NCI-H2029 (cell line): ENCODE results near the gene MTRF1L.
"Not testable (repeated sequence)": the region's sequence is repeated elsewhere in the genome, so short reads cannot be mapped to it uniquely, and the experiment has no call there.

ENCODE experiments used
- DNase-seq: peaks from one replicate; lab custom pipeline; 2025; lab: John Stamatoyannopoulos, UW

Gene MTRF1L

DNA sequence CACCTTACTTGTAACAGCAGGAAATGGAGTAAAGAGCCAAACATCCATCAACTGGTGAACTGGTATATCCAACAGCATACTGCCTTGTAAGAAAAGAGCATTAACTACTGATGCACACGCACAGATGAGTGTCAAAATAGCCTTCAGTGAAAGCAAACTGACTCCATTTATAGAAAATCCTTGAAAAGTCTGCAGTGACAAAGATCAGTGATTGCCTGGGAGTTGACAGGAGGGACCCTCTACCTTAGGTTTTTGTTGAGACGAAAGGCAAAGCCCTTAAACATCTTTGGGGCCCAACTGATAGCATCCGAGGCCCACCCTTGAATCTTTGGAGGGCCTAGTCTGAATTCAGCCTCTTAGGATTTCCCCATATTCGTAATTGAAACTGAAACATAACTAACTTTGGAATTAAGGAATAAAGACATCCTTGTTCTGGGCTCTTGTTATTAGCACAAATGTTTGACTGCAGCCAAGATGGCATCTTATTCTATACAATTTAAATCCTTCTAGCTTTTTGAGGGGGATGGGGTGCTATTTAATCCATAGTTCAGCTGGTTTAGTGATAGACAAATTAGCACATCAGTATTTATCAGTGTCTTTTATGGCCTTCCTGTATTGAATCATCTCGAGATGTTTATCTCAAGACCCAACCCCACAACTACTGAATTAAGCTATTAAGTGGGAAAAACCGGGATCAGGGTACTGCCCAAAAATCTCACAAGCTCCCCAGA is 32.7 kb downstream of the MTRF1L start:
- no peak for DNase-seq

- DNase-seq, result not testable (repeated sequence)
These were observed 36.2 kb downstream of the MTRF1L start for GRCh38 chr6:152966168-152966894.

DNA sequence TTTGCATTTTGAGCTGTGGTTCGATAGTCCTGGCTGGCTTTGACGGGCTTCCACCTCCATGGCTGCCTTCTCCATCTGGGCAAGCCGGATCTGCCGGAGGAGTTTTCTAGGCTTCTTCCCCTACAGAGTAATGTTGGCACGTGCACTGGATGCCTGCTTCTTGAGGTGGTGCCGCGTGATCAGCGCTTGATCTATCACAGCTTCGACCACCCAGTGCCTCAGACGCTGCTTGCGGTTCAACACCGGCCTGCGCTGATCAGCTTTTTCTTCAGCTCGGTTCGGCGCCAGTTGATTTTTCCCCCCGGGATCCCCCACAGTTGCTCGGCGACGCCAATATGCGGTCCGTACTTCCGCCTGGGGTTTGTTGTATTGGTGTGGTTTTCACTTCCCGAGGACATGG is 43.2 kb downstream of the MTRF1L start:
- no peak for DNase-seq

GRCh38 chr6:152957796-152958195 is 44.7 kb downstream of the MTRF1L start:
- DNase-seq, result no peak

DNA sequence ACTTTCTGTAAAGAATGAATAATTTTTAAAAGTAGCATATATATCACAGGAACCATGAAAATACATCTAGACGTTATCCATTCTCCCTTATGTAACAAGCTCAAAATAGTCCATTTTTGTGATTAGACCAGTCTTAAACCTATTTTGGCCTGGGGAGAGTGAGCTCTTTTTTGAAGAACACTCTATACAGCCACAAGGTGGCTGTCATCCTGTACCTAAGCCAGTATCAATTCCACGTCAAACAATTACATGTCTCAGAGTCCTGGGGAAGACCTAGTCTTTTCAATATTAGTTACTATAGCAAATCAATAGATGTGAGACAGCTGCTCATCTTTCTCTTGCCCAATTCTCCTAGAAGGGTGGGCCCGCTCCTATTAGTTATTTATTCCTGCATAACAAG is 48.1 kb downstream of the MTRF1L start:
- DNase-seq, result no peak

GRCh38 chr6:152952866-152953509 is 49.5 kb downstream of the MTRF1L start:
- no peak for DNase-seq

DNA sequence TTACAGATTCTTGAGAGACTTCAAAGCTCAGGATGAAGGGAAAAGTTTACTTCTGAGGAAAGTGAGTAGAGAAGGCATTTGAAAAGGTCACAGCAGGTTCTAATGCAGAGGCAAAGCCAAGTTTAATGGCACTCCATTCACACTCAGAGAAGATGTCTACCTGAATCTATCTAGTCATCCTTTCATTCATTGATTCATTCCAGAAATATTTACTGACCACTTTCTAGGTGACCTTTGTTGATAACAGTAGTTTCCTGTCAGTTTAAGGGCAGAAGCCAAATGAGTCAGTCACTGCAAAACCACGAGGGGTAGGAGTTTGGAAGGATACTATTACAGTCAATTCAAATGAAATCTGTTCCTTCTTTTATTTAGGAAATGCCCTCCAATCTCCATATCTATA is 50.5 kb downstream of the MTRF1L start:
- DNase-seq, result no peak

- no peak for DNase-seq
These were observed 52.3 kb downstream of the MTRF1L start for GRCh38 chr6:152950240-152950639.

DNA sequence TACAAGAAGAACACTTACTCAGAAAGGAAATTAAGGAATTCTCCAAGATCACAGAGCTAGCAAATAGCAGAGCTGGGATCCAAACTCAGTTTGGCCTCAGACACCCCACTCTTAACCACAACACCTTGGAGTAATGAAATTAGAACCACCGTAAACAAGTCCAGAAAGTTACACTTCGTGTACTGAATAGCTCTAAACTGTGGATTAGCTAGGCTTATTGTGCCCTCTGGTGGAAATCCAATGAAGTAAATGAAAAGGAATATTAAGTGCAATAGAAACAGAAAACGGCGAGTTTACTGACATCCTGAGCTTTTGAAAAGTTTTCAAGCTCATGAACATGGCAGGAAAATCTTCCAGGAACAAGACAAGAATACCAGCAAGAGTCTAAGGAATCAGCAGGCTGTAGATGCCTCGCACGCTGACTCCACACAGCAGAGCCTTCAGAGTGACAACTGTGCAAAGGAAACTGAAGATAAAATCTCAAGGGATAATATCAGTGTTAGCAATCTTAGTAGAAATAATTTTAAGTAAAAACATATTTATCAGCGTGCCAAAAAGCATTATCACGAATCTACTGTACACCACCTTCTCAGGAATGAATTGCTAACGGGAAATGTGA is 54.2 kb downstream of the MTRF1L start:
- DNase-seq, result no peak

DNA sequence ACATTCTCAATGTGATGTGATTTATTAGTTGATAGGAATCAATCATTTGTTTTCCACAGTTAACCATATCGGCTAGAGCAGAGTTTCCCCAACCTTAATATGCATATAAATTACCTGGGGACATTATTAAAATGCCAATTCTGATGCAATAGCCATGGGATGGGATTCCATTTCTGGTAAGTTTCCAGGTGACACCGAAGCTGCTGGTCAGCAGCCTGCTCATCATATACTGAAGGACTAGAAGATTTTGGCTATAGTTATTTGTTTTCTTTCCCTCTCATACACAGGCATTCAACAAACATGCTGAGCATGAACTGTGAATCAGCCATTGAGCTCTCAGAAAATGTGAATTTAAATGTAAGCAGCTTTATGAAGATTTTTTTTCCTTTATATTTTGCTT is 55.5 kb downstream of the MTRF1L start:
- DNase-seq, result no peak

DNA sequence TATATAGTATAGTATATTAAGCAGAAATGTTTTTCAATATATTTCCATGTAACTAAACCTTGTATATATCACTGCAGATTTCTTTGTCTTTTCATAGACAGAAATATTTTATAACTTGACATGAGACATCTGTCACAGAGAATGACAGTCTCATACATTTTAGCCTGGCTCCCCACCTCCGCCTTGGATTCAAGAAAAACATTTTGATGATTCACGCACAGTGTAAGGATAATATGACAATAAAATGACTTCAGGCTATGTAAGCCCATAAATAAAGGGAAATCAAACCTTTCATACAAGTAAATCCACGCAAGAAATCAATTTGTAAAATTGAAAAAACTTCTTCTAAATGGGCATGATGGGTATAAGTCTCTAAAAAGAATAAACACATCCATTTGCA is 56.0 kb downstream of the MTRF1L start:
- no peak for DNase-seq

GRCh38 chr6:152943260-152943897 is 59.1 kb downstream of the MTRF1L start:
- no peak for DNase-seq

DNA sequence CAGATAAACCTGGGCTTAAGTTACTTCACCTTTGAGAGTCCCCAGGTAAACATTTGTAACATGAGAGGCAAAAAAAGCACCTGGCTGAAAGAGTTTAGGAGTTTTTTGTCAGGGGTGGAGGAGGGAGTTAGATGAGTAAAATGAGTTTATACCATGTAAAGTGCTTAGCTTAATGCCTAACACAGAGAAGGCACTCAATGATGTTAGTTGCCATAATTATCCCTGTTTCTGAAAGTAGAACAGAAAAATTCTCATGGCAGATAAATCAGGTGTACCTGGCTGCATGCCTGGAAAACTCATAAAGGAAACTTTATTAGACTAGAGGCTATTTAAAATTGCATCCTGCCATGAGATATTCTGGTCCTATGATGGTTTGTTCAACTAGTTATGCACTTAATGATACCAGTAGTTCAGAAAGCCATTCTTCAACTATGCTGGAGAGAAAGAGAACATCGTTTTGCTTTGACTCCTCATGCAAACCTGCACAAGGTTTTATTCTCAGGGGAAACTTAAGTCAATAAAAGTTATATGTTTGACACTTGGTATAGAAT is 60.1 kb downstream of the MTRF1L start:
- no peak for DNase-seq

- no peak for DNase-seq
These were observed 60.8 kb downstream of the MTRF1L start for GRCh38 chr6:152941746-152942145.
